ENCODE measurements around the gene SCO1. TPM values are rescaled to one million over a fixed set of nuclear protein-coding genes. Genes with fewer than 3 reads are reported as not detected.

Gene SCO1
- total and polyA plus RNA-seq, 2 donors (not counting 1 experiment from before 2014, with no cell fraction given) = 5.9 to 28.6 TPM

GRCh38 chr17:10745231-10745630, 47.9 kb upstream of the SCO1 start:
- no peaks in the 10 kb centered on the region for H3K36me3 ChIP-seq (replicated peaks in 1 of 2; ENCODE audit: control extremely low read depth in 1 of 2, control insufficient read depth in 1 of 2, extremely low read depth in 1 of 2, insufficient read depth in 2 of 2, low read length in 1 of 2)
- H3K27ac ChIP-seq (ENCODE audit: low read length in 2 of 2) = no peak overlapping the region
- peaks cover 5% of the 10 kb centered on the region for H3K27me3 Mint-ChIP-seq
- ChIA-PET POLR2A (no interaction called here), CTCF (no interaction called here)
- H3K9ac ChIP-seq (ENCODE audit: low read length) = no peak overlapping the region
- no peaks in the 10 kb centered on the region for H3K9me3 ChIP-seq (ENCODE audit: control extremely low read depth in 1 of 3, control insufficient read depth in 2 of 3, insufficient read depth in 1 of 3, low read length in 2 of 3)
- no peak overlapping the region for H3K27ac Mint-ChIP-seq
- H4K20me1 ChIP-seq (ENCODE audit: control insufficient read depth, insufficient read depth, low read length, poor library complexity, severe bottlenecking) = no peaks in the 10 kb centered on the region
- no peaks in the 10 kb centered on the region for H3K4me1 ChIP-seq (ENCODE audit: control insufficient read depth in 2 of 2, insufficient read depth in 2 of 2, low read length in 2 of 2)
- no peaks in the 10 kb centered on the region for H3K79me2 ChIP-seq (ENCODE audit: control insufficient read depth, insufficient read depth, low read length)
- H3K4me3 ChIP-seq (ENCODE audit: control extremely low read depth in 1 of 5, extremely low read depth in 1 of 5, insufficient read depth in 1 of 5, low read depth in 2 of 5, low read length in 4 of 5) = no peak overlapping the region
- H3K27me3 ChIP-seq (replicated peaks in 1 of 4; ENCODE audit: control extremely low read depth in 1 of 4, control insufficient read depth in 3 of 4, insufficient read depth in 4 of 4, low read length in 3 of 4) = peaks cover 0 to 2% (median 0%) of the 10 kb centered on the region in 4 experiments
- intact Hi-C loops (cut with micrococcal nuclease) = no loop called here
- no peak overlapping the region for H3K4me2 ChIP-seq (replicated peaks; ENCODE audit: low read depth, low read length, poor library complexity, severe bottlenecking)
- ATAC-seq (ENCODE audit: low read depth) (no peak), DNase-seq (no peak)
- TF ChIP-seq EZH2 (IDR thresholded peaks at IDR 0.05; ENCODE audit: borderline replicate concordance, insufficient read depth, low read depth, low read length, poor library complexity, severe bottlenecking) = no peak
- TF ChIP-seq, protein P1, sequence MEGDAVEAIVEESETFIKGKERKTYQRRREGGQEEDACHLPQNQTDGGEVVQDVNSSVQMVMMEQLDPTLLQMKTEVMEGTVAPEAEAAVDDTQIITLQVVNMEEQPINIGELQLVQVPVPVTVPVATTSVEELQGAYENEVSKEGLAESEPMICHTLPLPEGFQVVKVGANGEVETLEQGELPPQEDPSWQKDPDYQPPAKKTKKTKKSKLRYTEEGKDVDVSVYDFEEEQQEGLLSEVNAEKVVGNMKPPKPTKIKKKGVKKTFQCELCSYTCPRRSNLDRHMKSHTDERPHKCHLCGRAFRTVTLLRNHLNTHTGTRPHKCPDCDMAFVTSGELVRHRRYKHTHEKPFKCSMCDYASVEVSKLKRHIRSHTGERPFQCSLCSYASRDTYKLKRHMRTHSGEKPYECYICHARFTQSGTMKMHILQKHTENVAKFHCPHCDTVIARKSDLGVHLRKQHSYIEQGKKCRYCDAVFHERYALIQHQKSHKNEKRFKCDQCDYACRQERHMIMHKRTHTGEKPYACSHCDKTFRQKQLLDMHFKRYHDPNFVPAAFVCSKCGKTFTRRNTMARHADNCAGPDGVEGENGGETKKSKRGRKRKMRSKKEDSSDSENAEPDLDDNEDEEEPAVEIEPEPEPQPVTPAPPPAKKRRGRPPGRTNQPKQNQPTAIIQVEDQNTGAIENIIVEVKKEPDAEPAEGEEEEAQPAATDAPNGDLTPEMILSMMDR (IDR thresholded peaks at IDR 0.05) = no peak
- WGBS (ENCODE audit: insufficient coverage) = 86% methylated on average over 1 of the region's 6 CpGs
- H3K4me1 Mint-ChIP-seq = no peaks in the 10 kb centered on the region
- no peaks in the 10 kb centered on the region for H3K9me3 Mint-ChIP-seq (ENCODE audit: insufficient read depth)
- no peak overlapping the region for H2AFZ ChIP-seq (ENCODE audit: insufficient read depth, low read depth, low read length, poor library complexity, severe bottlenecking)
- no peak overlapping the region for H3K4me3 Mint-ChIP-seq

DNA sequence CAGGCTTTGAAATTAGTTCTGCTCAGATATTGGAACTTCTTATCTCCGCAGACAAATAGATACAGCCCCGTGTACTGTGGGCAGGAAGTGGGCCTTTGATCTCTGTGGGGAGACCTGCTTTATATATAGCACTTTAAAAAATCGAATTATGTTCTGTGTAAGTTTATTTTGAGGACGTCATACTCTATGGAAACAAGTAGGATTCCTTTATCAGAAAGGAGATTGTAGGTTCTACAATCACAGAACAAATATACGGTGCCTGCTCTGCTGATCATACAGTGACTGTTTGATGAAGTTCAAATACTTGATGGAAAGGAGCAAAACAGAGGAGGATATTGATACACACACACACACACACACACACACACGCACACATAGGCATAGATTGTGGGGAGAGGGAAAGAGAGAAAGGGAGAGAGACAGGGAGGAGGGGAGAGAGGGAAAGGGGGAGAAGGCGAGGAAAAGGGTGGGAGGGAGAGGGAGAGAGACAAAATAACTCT, 47.2 kb upstream of the SCO1 start:
- H4K20me1 ChIP-seq (ENCODE audit: control insufficient read depth, insufficient read depth, low read length, poor library complexity, severe bottlenecking) = no peaks in the 10 kb centered on the region
- peaks cover 7% of the 10 kb centered on the region for H3K27me3 Mint-ChIP-seq
- H3K9me3 ChIP-seq (ENCODE audit: control extremely low read depth in 1 of 3, control insufficient read depth in 2 of 3, insufficient read depth in 1 of 3, low read length in 2 of 3) = no peaks in the 10 kb centered on the region
- ATAC-seq (ENCODE audit: low read depth) (no peak), DNase-seq (no peak)
- no peak overlapping the region for H3K4me3 Mint-ChIP-seq
- TF ChIP-seq, protein P1 (IDR thresholded peaks at IDR 0.05) = no peak
- TF ChIP-seq EZH2 (IDR thresholded peaks at IDR 0.05; ENCODE audit: borderline replicate concordance, insufficient read depth, low read depth, low read length, poor library complexity, severe bottlenecking) = no peak
- ChIA-PET CTCF (no interaction called here), POLR2A (no interaction called here)
- 70% methylated on average over 1 of the region's 7 CpGs for WGBS (ENCODE audit: insufficient coverage)
- no peak overlapping the region for H3K4me2 ChIP-seq (replicated peaks; ENCODE audit: low read depth, low read length, poor library complexity, severe bottlenecking)
- no peaks in the 10 kb centered on the region for H3K4me1 ChIP-seq (ENCODE audit: control insufficient read depth in 2 of 2, insufficient read depth in 2 of 2, low read length in 2 of 2)
- H3K36me3 ChIP-seq (replicated peaks in 1 of 2; ENCODE audit: control extremely low read depth in 1 of 2, control insufficient read depth in 1 of 2, extremely low read depth in 1 of 2, insufficient read depth in 2 of 2, low read length in 1 of 2) = no peaks in the 10 kb centered on the region
- H3K27ac Mint-ChIP-seq = no peak overlapping the region
- H3K4me3 ChIP-seq (ENCODE audit: control extremely low read depth in 1 of 5, extremely low read depth in 1 of 5, insufficient read depth in 1 of 5, low read depth in 2 of 5, low read length in 4 of 5) = no peak overlapping the region
- peaks cover 0 to 2% (median 0%) of the 10 kb centered on the region in 4 experiments for H3K27me3 ChIP-seq (replicated peaks in 1 of 4; ENCODE audit: control extremely low read depth in 1 of 4, control insufficient read depth in 3 of 4, insufficient read depth in 4 of 4, low read length in 3 of 4)
- no peaks in the 10 kb centered on the region for H3K9me3 Mint-ChIP-seq (ENCODE audit: insufficient read depth)
- H3K4me1 Mint-ChIP-seq = no peaks in the 10 kb centered on the region
- no peak overlapping the region for H3K27ac ChIP-seq (ENCODE audit: low read length in 2 of 2)
- intact Hi-C loops (cut with micrococcal nuclease) = no loop called here
- no peaks in the 10 kb centered on the region for H3K79me2 ChIP-seq (ENCODE audit: control insufficient read depth, insufficient read depth, low read length)
- no peak overlapping the region for H2AFZ ChIP-seq (ENCODE audit: insufficient read depth, low read depth, low read length, poor library complexity, severe bottlenecking)
- no peak overlapping the region for H3K9ac ChIP-seq (ENCODE audit: low read length)

Data from B cell (primary cell).